GM18526 (cell line): Measurements from ENCODE around the gene MSMB.

Experiments used
- POLR2A ChIP-seq: IDR thresholded peaks from 3 replicates; pipeline ENCODE4 v1.6.1; 2011; ENCODE audit not compliant: insufficient read length; ENCODE audit errors: extremely low read depth

MSMB gene

GRCh38 chr10:46074196-46074946 is 28.3 kb upstream of the MSMB start:
- no peak for TF ChIP-seq POLR2A

GRCh38 chr10:46073564-46073963 is 27.5 kb upstream of the MSMB start:
- no peak for TF ChIP-seq POLR2A

GRCh38 chr10:46070749-46071148 is 24.7 kb upstream of the MSMB start:
- TF ChIP-seq POLR2A, result no peak

GRCh38 chr10:46069771-46070463 is 23.8 kb upstream of the MSMB start:
- TF ChIP-seq POLR2A, result no peak

GRCh38 chr10:46068905-46069304 is 22.8 kb upstream of the MSMB start:
- no peak for TF ChIP-seq POLR2A

GRCh38 chr10:46068117-46068516 is 22.0 kb upstream of the MSMB start:
- TF ChIP-seq POLR2A, result no peak

GRCh38 chr10:46064269-46064817 is 18.3 kb upstream of the MSMB start:
- TF ChIP-seq POLR2A, result no peak

GRCh38 chr10:46062723-46063428 is 16.8 kb upstream of the MSMB start:
- TF ChIP-seq POLR2A, result no peak

- no peak for TF ChIP-seq POLR2A
Observed at GRCh38 chr10:46060706-46061105, 14.6 kb upstream of the MSMB start.

GRCh38 chr10:46057038-46057437 is 11.0 kb upstream of the MSMB start:
- no peak for TF ChIP-seq POLR2A

GRCh38 chr10:46055771-46056170 is 9.7 kb upstream of the MSMB start:
- TF ChIP-seq POLR2A, result no peak

GRCh38 chr10:46053534-46054434 is 7.7 kb upstream of the MSMB start:
- no peak for TF ChIP-seq POLR2A

GRCh38 chr10:46052791-46053375 is 6.8 kb upstream of the MSMB start:
- TF ChIP-seq POLR2A, result no peak

GRCh38 chr10:46052057-46052790 is 6.2 kb upstream of the MSMB start:
- TF ChIP-seq POLR2A, result no peak

GRCh38 chr10:46050941-46051623 is 5.0 kb upstream of the MSMB start:
- no peak for TF ChIP-seq POLR2A
